ENCODE data around the gene MAST4.
"Not testable (repeated sequence)": the region's sequence is repeated elsewhere in the genome, so short reads cannot be mapped to it uniquely, and the experiment has no call there.

MAST4 gene

GRCh38 chr5:67173351-67173750, 577.2 kb downstream of the MAST4 start:
- not testable (repeated sequence) for DNase-seq (ENCODE audit: low read depth); H3K4me3 ChIP-seq (ENCODE audit: low read depth, low read length)

- H3K4me3 ChIP-seq (ENCODE audit: low read depth, low read length) = no peak overlapping the region
- DNase-seq (ENCODE audit: low read depth) = no peak
These were observed 577.8 kb downstream of the MAST4 start for GRCh38 chr5:67173959-67174358.

GRCh38 chr5:67176936-67177335, 580.7 kb downstream of the MAST4 start:
- no peak overlapping the region for H3K4me3 ChIP-seq (ENCODE audit: low read depth, low read length)

GRCh38 chr5:67178085-67178484, 581.9 kb downstream of the MAST4 start:
- H3K4me3 ChIP-seq (ENCODE audit: low read depth, low read length) = no peak overlapping the region
- peak; percentile 25 for DNase-seq (ENCODE audit: low read depth)

More at GRCh38 chr5:67176936-67177335, 580.7 kb downstream of the MAST4 start:
- DNase-seq (ENCODE audit: low read depth) = no peak

- H3K4me3 ChIP-seq (ENCODE audit: low read depth, low read length) = no peak overlapping the region
- no peak for DNase-seq (ENCODE audit: low read depth)
These were observed 582.8 kb downstream of the MAST4 start for GRCh38 chr5:67178966-67179365.

GRCh38 chr5:67179697-67180361, 583.6 kb downstream of the MAST4 start:
- no peak overlapping the region for H3K4me3 ChIP-seq (ENCODE audit: low read depth, low read length)

GRCh38 chr5:67181648-67182221, 585.5 kb downstream of the MAST4 start:
- H3K4me3 ChIP-seq (ENCODE audit: low read depth, low read length) = no peak overlapping the region
- DNase-seq (ENCODE audit: low read depth) = no peak

More at GRCh38 chr5:67179697-67180361, 583.6 kb downstream of the MAST4 start:
- no peak for DNase-seq (ENCODE audit: low read depth)

- DNase-seq (ENCODE audit: low read depth) = peak; percentile 87
- no peak overlapping the region for H3K4me3 ChIP-seq (ENCODE audit: low read depth, low read length)
These were observed 586.2 kb downstream of the MAST4 start for GRCh38 chr5:67182301-67182790.

- DNase-seq (ENCODE audit: low read depth) = no peak
These were observed 587.7 kb downstream of the MAST4 start for GRCh38 chr5:67183859-67184258.

GRCh38 chr5:67187006-67187715, 591.0 kb downstream of the MAST4 start:
- no peak for DNase-seq (ENCODE audit: low read depth)
- H3K4me3 ChIP-seq (ENCODE audit: low read depth, low read length) = no peak overlapping the region

More at GRCh38 chr5:67183859-67184258, 587.7 kb downstream of the MAST4 start:
- no peak overlapping the region for H3K4me3 ChIP-seq (ENCODE audit: low read depth, low read length)

GRCh38 chr5:67188274-67189078, 592.3 kb downstream of the MAST4 start:
- no peak overlapping the region for H3K4me3 ChIP-seq (ENCODE audit: low read depth, low read length)
- DNase-seq (ENCODE audit: low read depth) = no peak

- DNase-seq (ENCODE audit: low read depth) = no peak
- H3K4me3 ChIP-seq (ENCODE audit: low read depth, low read length) = no peak overlapping the region
These were observed 592.8 kb downstream of the MAST4 start for GRCh38 chr5:67189079-67189354.

- DNase-seq (ENCODE audit: low read depth) = no peak
- H3K4me3 ChIP-seq (ENCODE audit: low read depth, low read length) = no peak overlapping the region
These were observed 593.7 kb downstream of the MAST4 start for GRCh38 chr5:67189931-67190330.

- DNase-seq (ENCODE audit: low read depth) = no peak
- H3K4me3 ChIP-seq (ENCODE audit: low read depth, low read length) = no peak overlapping the region
These were observed 594.2 kb downstream of the MAST4 start for GRCh38 chr5:67190410-67190809.

- H3K4me3 ChIP-seq (ENCODE audit: low read depth, low read length) = no peak overlapping the region
- DNase-seq (ENCODE audit: low read depth) = no peak
These were observed 594.7 kb downstream of the MAST4 start for GRCh38 chr5:67190861-67191260.

- no peak overlapping the region for H3K4me3 ChIP-seq (ENCODE audit: low read depth, low read length)
- no peak for DNase-seq (ENCODE audit: low read depth)
These were observed 596.7 kb downstream of the MAST4 start for GRCh38 chr5:67192719-67193438.

- no peak for DNase-seq (ENCODE audit: low read depth)
- no peak overlapping the region for H3K4me3 ChIP-seq (ENCODE audit: low read depth, low read length)
These were observed 597.2 kb downstream of the MAST4 start for GRCh38 chr5:67193439-67193807.

GRCh38 chr5:67194166-67194565, 598.0 kb downstream of the MAST4 start:
- H3K4me3 ChIP-seq (ENCODE audit: low read depth, low read length) = no peak overlapping the region
- DNase-seq (ENCODE audit: low read depth) = no peak
